GM12892 (cell line): ENCODE measurements around the gene CGREF1.

ENCODE experiments used
- POLR2AphosphoS5 ChIP-seq: IDR thresholded peaks from 2 replicates; pipeline ENCODE4 v1.6.1; 2011; ENCODE audit warnings: low read depth, low read length, control low read depth
- TAF1 ChIP-seq: IDR thresholded peaks from 2 replicates; pipeline ENCODE4 v1.6.1; 2011; ENCODE audit warnings: low read depth, mild to moderate bottlenecking, control low read depth, low read length, borderline replicate concordance

DNA sequence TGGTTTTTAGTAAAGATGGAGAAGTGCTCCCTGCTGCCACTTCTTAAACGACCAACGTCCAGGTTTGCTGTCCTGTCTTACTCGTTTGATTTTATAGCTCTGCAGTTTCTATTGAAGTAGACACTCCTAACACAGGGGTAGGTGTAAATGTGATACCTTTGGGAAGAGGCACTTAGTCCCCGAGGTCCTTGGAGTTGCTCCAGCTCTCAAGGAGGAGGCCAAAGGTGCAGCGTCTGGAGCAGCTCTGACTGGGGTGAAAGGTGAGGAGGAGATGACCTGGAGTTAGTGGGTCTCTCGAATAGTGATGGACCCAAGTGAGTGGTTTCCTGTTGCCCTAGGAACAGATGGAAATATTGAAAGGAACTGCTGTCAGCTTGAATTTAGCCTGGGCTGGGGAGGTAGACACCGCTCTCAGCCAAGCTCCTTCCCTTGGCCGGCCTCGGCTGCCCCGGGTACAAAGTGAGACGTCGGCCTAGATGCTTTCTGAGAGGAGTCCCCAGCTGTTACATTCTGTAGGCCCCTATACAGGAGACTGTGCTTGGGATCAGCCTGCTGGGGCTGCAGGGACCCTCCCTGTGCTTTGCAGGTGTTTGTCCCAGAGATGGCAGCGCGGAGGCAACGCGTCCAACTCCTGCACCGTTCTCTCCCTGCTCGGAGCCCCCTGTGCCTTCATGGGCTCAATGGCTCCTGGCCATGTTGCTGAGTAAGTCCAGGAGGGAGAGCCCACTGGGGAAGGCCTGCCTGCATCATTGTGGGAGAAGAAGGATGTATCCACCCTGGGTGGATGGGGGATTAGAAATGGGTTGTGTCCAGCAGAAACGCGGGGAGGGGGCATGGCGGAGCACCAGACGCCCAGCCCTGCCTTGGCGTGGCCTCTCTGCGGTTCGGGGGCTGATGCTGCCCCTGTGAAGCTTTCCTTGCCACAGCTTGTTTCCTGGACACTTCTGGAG, 26.9 kb downstream of the CGREF1 start:
- TF ChIP-seq TAF1, result no peak
- no peak for TF ChIP-seq POLR2AphosphoS5
